Measurements from ENCODE around the gene BATF.

Gene BATF

GRCh38 chr14:75520852-75521251, 1.4 kb upstream of the BATF start:
- TF ChIP-seq CTCF (IDR thresholded peaks at IDR 0.05; ENCODE audit: control insufficient read depth, extremely low read depth, insufficient read depth): no peak
- no peak for DNase-seq (ENCODE audit: low read depth)
- H3K4me3 ChIP-seq (ENCODE audit: low read depth, low read length): no peak overlapping the region

- DNase-seq (ENCODE audit: low read depth): peak; percentile 62
- TF ChIP-seq CTCF (IDR thresholded peaks at IDR 0.05; ENCODE audit: control insufficient read depth, extremely low read depth, insufficient read depth): no peak
- H3K4me3 ChIP-seq (ENCODE audit: low read depth, low read length): no peak overlapping the region
Measured at GRCh38 chr14:75521415-75522199, 662 bp upstream of the BATF start.

GRCh38 chr14:75522983-75523318, 682 bp downstream of the BATF start:
- no peak overlapping the region for H3K4me3 ChIP-seq (ENCODE audit: low read depth, low read length)
- TF ChIP-seq CTCF (IDR thresholded peaks at IDR 0.05; ENCODE audit: control insufficient read depth, extremely low read depth, insufficient read depth): no peak
- DNase-seq (ENCODE audit: low read depth): no peak

GRCh38 chr14:75523771-75524171, 1.5 kb downstream of the BATF start:
- DNase-seq (ENCODE audit: low read depth): no peak
- TF ChIP-seq CTCF (IDR thresholded peaks at IDR 0.05; ENCODE audit: control insufficient read depth, extremely low read depth, insufficient read depth): no peak
- no peak overlapping the region for H3K4me3 ChIP-seq (ENCODE audit: low read depth, low read length)

GRCh38 chr14:75525969-75526368, 3.7 kb downstream of the BATF start:
- DNase-seq (ENCODE audit: low read depth): no peak
- no peak for TF ChIP-seq CTCF (IDR thresholded peaks at IDR 0.05; ENCODE audit: control insufficient read depth, extremely low read depth, insufficient read depth)
- H3K4me3 ChIP-seq (ENCODE audit: low read depth, low read length): no peak overlapping the region

- no peak for TF ChIP-seq CTCF (IDR thresholded peaks at IDR 0.05; ENCODE audit: control insufficient read depth, extremely low read depth, insufficient read depth)
- no peak for DNase-seq (ENCODE audit: low read depth)
Measured at GRCh38 chr14:75527449-75528163, 5.3 kb downstream of the BATF start.

More at GRCh38 chr14:75527449-75528163, 5.3 kb downstream of the BATF start:
- H3K4me3 ChIP-seq (ENCODE audit: low read depth, low read length): no peak overlapping the region

All from LNCaP clone FGC (cell line).